GM23338 (cell line): ENCODE data around the gene RAB25. TPM values are rescaled to one million over a fixed set of nuclear protein-coding genes. Genes with fewer than 3 reads are reported as not detected.

Source experiments
- ATAC-seq: fragments of 200-7000 bp; cut with Tn5 transposase; 3 replicates; pipeline ENCODE4 v1.9.1; 2020
- DNase-seq: peaks from one replicate; pipeline ENCODE4 v3.0.0-alpha.2; 2015; ENCODE audit warnings: low spot score
- H2AFZ ChIP-seq: fragments of 200-600 bp; sonication (generic); 2 replicates; pipeline ENCODE4 v1.8.0; 2016; ENCODE audit warnings: antibody characterized with exemption, mild to moderate bottlenecking, moderate library complexity
- H3F3A ChIP-seq: fragments of 200-600 bp; sonication (generic); replicated peaks from 2 replicates; pipeline ENCODE4 v1.8.0; 2017; ENCODE audit warnings: antibody characterized with exemption, mixed run types, low read depth
- H3K27ac ChIP-seq: fragments of 200-600 bp; sonication (generic); 2 replicates; pipeline ENCODE4 v1.6.1; 2016; ENCODE audit warnings: low read depth
- H3K27me3 ChIP-seq: fragments of 200-600 bp; sonication (generic); 2 replicates; pipeline ENCODE4 v1.8.0; 2016; ENCODE audit warnings: mild to moderate bottlenecking, mixed run types, moderate library complexity; ENCODE audit not compliant: insufficient read depth
- H3K36me3 ChIP-seq: fragments of 200-600 bp; sonication (generic); 2 replicates; pipeline ENCODE4 v1.8.0; 2016; ENCODE audit warnings: mild to moderate bottlenecking; ENCODE audit not compliant: insufficient read depth
- H3K4me1 ChIP-seq: fragments of 200-600 bp; sonication (generic); 2 replicates; pipeline ENCODE4 v1.8.0; 2016; ENCODE audit warnings: mild to moderate bottlenecking, moderate library complexity; ENCODE audit not compliant: insufficient read depth
- H3K4me2 ChIP-seq: fragments of 200-600 bp; sonication (generic); 2 replicates; pipeline ENCODE4 v1.7.1; 2017; ENCODE audit warnings: mixed run types
- H3K4me3 ChIP-seq: fragments of 200-600 bp; sonication (generic); 2 replicates; pipeline ENCODE4 v1.6.1; 2016; ENCODE audit warnings: mixed run types
- H3K79me2 ChIP-seq: fragments of 200-600 bp; sonication (generic); replicated peaks from 2 replicates; pipeline ENCODE4 v1.8.0; 2017; ENCODE audit warnings: mild to moderate bottlenecking; ENCODE audit not compliant: insufficient read depth
- H3K9me2 ChIP-seq: fragments of 200-600 bp; sonication (generic); 2 replicates; pipeline ENCODE4 v1.8.0; 2017; ENCODE audit not compliant: insufficient read depth
- H4K20me1 ChIP-seq: fragments of 200-600 bp; sonication (generic); replicated peaks from 2 replicates; pipeline ENCODE4 v1.8.0; 2017; ENCODE audit warnings: mild to moderate bottlenecking; ENCODE audit not compliant: insufficient read depth
- H3K27ac Mint-ChIP-seq: 2 replicates; pipeline ENCODE4 v1.8.0; 2020; ENCODE audit warnings: inconsistent platforms, mild to moderate bottlenecking, moderate library complexity, mixed read lengths
- H3K27me3 Mint-ChIP-seq: 3 replicates; pipeline ENCODE4 v1.8.0; 2022; ENCODE audit warnings: low read depth, mild to moderate bottlenecking, moderate library complexity, mixed read lengths, inconsistent platforms; ENCODE audit not compliant: insufficient read depth, poor library complexity
- H3K36me3 Mint-ChIP-seq: 3 replicates; pipeline ENCODE4 v1.8.0; 2021; ENCODE audit warnings: low read depth, mild to moderate bottlenecking, inconsistent platforms, moderate library complexity, mixed read lengths
- H3K4me1 Mint-ChIP-seq: 3 replicates; pipeline ENCODE4 v1.8.0; 2020; ENCODE audit warnings: mild to moderate bottlenecking, inconsistent platforms, mixed read lengths
- H3K4me3 Mint-ChIP-seq: 3 replicates; pipeline ENCODE4 v1.8.0; 2021; ENCODE audit warnings: moderate library complexity, mild to moderate bottlenecking, inconsistent platforms, mixed read lengths
- H3K9me3 Mint-ChIP-seq: 3 replicates; pipeline ENCODE4 v1.8.0; 2020; ENCODE audit warnings: moderate library complexity, mild to moderate bottlenecking, inconsistent platforms, mixed read lengths
- CREB1 ChIP-seq: fragments of 250-450 bp; sonication (Bioruptor Pico); IDR thresholded peaks from 2 replicates; pipeline ENCODE4 v1.5.0; 2020; ENCODE audit warnings: low read depth, mild to moderate bottlenecking, moderate library complexity
- CTCF ChIP-seq, 2 experiments: fragments of 200-600 bp in 1 of 2; sonication (generic) in 1 of 2; conservative IDR thresholded peaks; 2 replicates each; pipeline versions ENCODE4 v1.5.1 to v1.6.1; 2016 to 2017; ENCODE audit warnings: antibody characterized with exemption in 2 of 2, low read depth in 2 of 2, mild to moderate bottlenecking in 2 of 2, moderate library complexity in 1 of 2
- ETS1 ChIP-seq: IDR thresholded peaks from 2 replicates; pipeline ENCODE4 v1.6.1; 2016; ENCODE audit warnings: antibody characterized with exemption
- EZH2phosphoT487 ChIP-seq: fragments of 200-600 bp; sonication (generic); IDR thresholded peaks from one replicate; pipeline ENCODE4 v1.8.1; 2018; ENCODE audit warnings: antibody characterized with exemption; ENCODE audit not compliant: unreplicated experiment
- JUNB ChIP-seq: IDR thresholded peaks from one replicate; pipeline ENCODE4 v1.6.1; 2016; ENCODE audit warnings: antibody characterized with exemption; ENCODE audit not compliant: unreplicated experiment
- NANOG ChIP-seq: IDR thresholded peaks from 2 replicates; pipeline ENCODE4 v1.6.1; 2016; ENCODE audit warnings: antibody characterized with exemption, borderline replicate concordance
- POLR2AphosphoS5 ChIP-seq: IDR thresholded peaks from 2 replicates; pipeline ENCODE4 v1.6.1; 2016; ENCODE audit warnings: antibody characterized with exemption, low read depth
- REST ChIP-seq: IDR thresholded peaks from one replicate; pipeline ENCODE4 v1.6.1; 2018; ENCODE audit warnings: antibody characterized with exemption; ENCODE audit not compliant: unreplicated experiment
- STAT1 ChIP-seq: IDR thresholded peaks from one replicate; pipeline ENCODE4 v1.6.1; 2016; ENCODE audit warnings: antibody characterized with exemption; ENCODE audit not compliant: unreplicated experiment
- ZNF114 ChIP-seq: fragments of 250-450 bp; sonication (Bioruptor Pico); IDR thresholded peaks from 2 replicates; pipeline ENCODE4 v1.5.0; 2020; ENCODE audit warnings: mild to moderate bottlenecking, moderate library complexity
- ZNF331 ChIP-seq: fragments of 250-450 bp; sonication (Bioruptor Pico); IDR thresholded peaks from 2 replicates; pipeline ENCODE4 v1.5.0; 2020; ENCODE audit warnings: low read depth, mild to moderate bottlenecking, moderate library complexity
- polyA plus RNA-seq: library from polyadenylated mRNA; unstranded; fragments of >200 nt; fragmentation: Nextera tagmentation; extraction: Ambion mirVana; gene quantifications from 2 replicates; pipeline ENCODE4 v1.2.1, GENCODE V29; 2016
- total RNA-seq: library from RNA; depleted of rRNA; stranded (reverse); fragments of >200 nt; shearing (Covaris generic); gene quantifications from 2 replicates; pipeline ENCODE4 v1.2.3, GENCODE V29; 2014

Gene RAB25
- total and polyA plus RNA-seq, 2 experiments from 2014 or later: 30.0 to 42.7 TPM

GRCh38 chr1:156096640-156097391, 35.9 kb downstream of the RAB25 start:
- no peaks in the 10 kb centered on the region for H3K36me3 ChIP-seq
- H3K9me3 Mint-ChIP-seq: no peaks in the 10 kb centered on the region
- DNase-seq (peak; percentile 91), ATAC-seq (peak; percentile 99)
- H3K36me3 Mint-ChIP-seq: peaks cover 3% of the 10 kb centered on the region; the same call in 2 of the 3 replicates
- no peak overlapping the region for H3K4me3 ChIP-seq
- H3K79me2 ChIP-seq: no peaks in the 10 kb centered on the region
- 0 out of 2 replicates have a peak overlapping the region, but pooled peaks have one; percentile 59 for H3K27ac Mint-ChIP-seq
- H2AFZ ChIP-seq: no peak overlapping the region
- peaks cover 6% of the 10 kb centered on the region for H3F3A ChIP-seq
- H3K27me3 Mint-ChIP-seq: peaks cover 7% of the 10 kb centered on the region
- H3K4me1 ChIP-seq: peaks cover 11% of the 10 kb centered on the region
- no peak overlapping the region for H3K4me2 ChIP-seq
- H3K4me3 Mint-ChIP-seq: no peak overlapping the region
- H3K9me2 ChIP-seq: no peaks in the 10 kb centered on the region
- no peak for TF ChIP-seq STAT1
- TF ChIP-seq ZNF331 (CRISPR knock-in tag): no peak
- no peak for TF ChIP-seq CREB1 (CRISPR knock-in tag)
- no peak for TF ChIP-seq NANOG
- TF ChIP-seq REST: no peak
- TF ChIP-seq ZNF114 (CRISPR knock-in tag): no peak
- no peak for TF ChIP-seq POLR2AphosphoS5
- TF ChIP-seq CTCF (conservative IDR thresholded peaks at IDR 0.05; ENCODE audit: low read depth in 2 of 2): peak; percentile 92 to 99
- 0 out of 2 replicates have a peak, but pooled peaks cover 6% of the 10 kb centered on the region for H4K20me1 ChIP-seq
- no peaks in the 10 kb centered on the region for H3K27me3 ChIP-seq
- peaks cover 24% of the 10 kb centered on the region for H3K4me1 Mint-ChIP-seq
- peak overlapping the region; percentile 84; the same call in 1 of the 2 replicates for H3K27ac ChIP-seq

GRCh38 chr1:156097499-156098178, 36.7 kb downstream of the RAB25 start:
- Mint-ChIP-seq H3K36me3 (peaks cover under 1% of the 10 kb centered on the region; the same call in 2 of the 3 replicates), H3K4me1 (peaks cover 24% of the 10 kb centered on the region), H3K27ac (no peak overlapping the region), H3K4me3 (no peak overlapping the region), H3K9me3 (no peaks in the 10 kb centered on the region), H3K27me3 (peaks cover 7% of the 10 kb centered on the region)
- H3K4me2 ChIP-seq: no peak overlapping the region
- peaks cover 6% of the 10 kb centered on the region for H3F3A ChIP-seq
- H2AFZ ChIP-seq: no peak overlapping the region
- H3K4me1 ChIP-seq: peaks cover 11% of the 10 kb centered on the region
- H4K20me1 ChIP-seq: 0 out of 2 replicates have a peak, but pooled peaks cover 6% of the 10 kb centered on the region
- H3K79me2 ChIP-seq: no peaks in the 10 kb centered on the region
- H3K36me3 ChIP-seq: no peaks in the 10 kb centered on the region
- DNase-seq: no peak
- no peaks in the 10 kb centered on the region for H3K9me2 ChIP-seq
- no peak overlapping the region for H3K27ac ChIP-seq
- ATAC-seq: no peak
- H3K4me3 ChIP-seq: no peak overlapping the region
- H3K27me3 ChIP-seq: no peaks in the 10 kb centered on the region
- TF ChIP-seq POLR2AphosphoS5 (no peak), ZNF114 (CRISPR knock-in tag) (no peak), ETS1 (no peak), CTCF (conservative IDR thresholded peaks at IDR 0.05; ENCODE audit: low read depth in 2 of 2) (no peak), EZH2phosphoT487 (no peak), STAT1 (no peak), ZNF331 (CRISPR knock-in tag) (no peak), CREB1 (CRISPR knock-in tag) (no peak), NANOG (no peak), JUNB (no peak)
